ENCODE measurements around the gene QTRT2. TPM values are rescaled to one million over a fixed set of nuclear protein-coding genes. Genes with fewer than 3 reads are reported as not detected.
A peak's percentile ranks its signal among the peaks of the same experiment; 100 is the strongest.

The QTRT2 gene
- total RNA-seq = 10 to 100 TPM in 6 of 8 experiments, 1 to 10 TPM in 2; 9.2 to 33.2 (median 18.6) TPM

GRCh38 chr3:114056130-114057010, at the start of gene QTRT2, which contains the start of gene CCDC191:
QTRT2 (plus strand) TSS chr3:114056737; CDS start chr3:114065258, 8,521 bp downstream.
CCDC191 (minus strand) TSS chr3:114056526; CDS start chr3:114056466, 60 bp downstream.
- ATAC-seq (replicated peaks in 6 of 8) = peak; percentile 95 to 99 (median 99)
- WGBS, 10 experiments = 0 to 7% (median 0%) methylated on average over 1 to 28 of the region's 49 CpGs
- H3K4me1 ChIP-seq (replicated peaks in 1 of 2) = peaks cover 8 to 10% of the 10 kb centered on the region in 2 donors
- in situ Hi-C loops (cut with MboI; ENCODE audit: low pct_unique_long_range_greater_than_20kb in 2 of 9, low sequenced_read_pairs in 9 of 9, unreplicated experiment in 9 of 9) = loop anchor here in 1 of 9 experiments (25.0 kb wide), 1 partner anchor 219 kb away; the partner anchor contains the start of gene GRAMD1C
- H3K27ac ChIP-seq = peak within 1 kb of the TSS in 1 of 2 donors; percentile 68
- peak within 1 kb of the TSS; percentile 59 to 91 (median 86) for H3K4me3 ChIP-seq

GRCh38 chr3:114011059-114011797, 45.3 kb upstream of the QTRT2 start:
- ATAC-seq (replicated peaks in 6 of 8) = no peak
- WGBS, 10 experiments = 56 to 95% (median 81%) methylated on average over 2 of the region's 2 CpGs
- no peak overlapping the region for H3K27ac ChIP-seq
- no peaks in the 10 kb centered on the region for H3K4me1 ChIP-seq (replicated peaks in 1 of 2)
- no peak overlapping the region for H3K4me3 ChIP-seq
- in situ Hi-C loops (cut with MboI; ENCODE audit: low pct_unique_long_range_greater_than_20kb in 2 of 9, low sequenced_read_pairs in 9 of 9, unreplicated experiment in 9 of 9) = no loop called here

GRCh38 chr3:114014211-114014610, 42.3 kb upstream of the QTRT2 start:
- WGBS, 10 experiments = 50 to 92% (median 83%) methylated on average over 1 to 7 of the region's 7 CpGs; no CpG with 5 or more reads in 2 of the 10 experiments
- Histone ChIP-seq H3K4me3 (no peak overlapping the region), H3K27ac (no peak overlapping the region), H3K4me1 (replicated peaks in 1 of 2) (peaks cover 0 to 9% of the 10 kb centered on the region in 2 donors)
- in situ Hi-C loops (cut with MboI; ENCODE audit: low pct_unique_long_range_greater_than_20kb in 2 of 9, low sequenced_read_pairs in 9 of 9, unreplicated experiment in 9 of 9) = no loop called here
- ATAC-seq (replicated peaks in 6 of 8) = no peak

- in situ Hi-C loops (cut with MboI; ENCODE audit: low pct_unique_long_range_greater_than_20kb in 2 of 9, low sequenced_read_pairs in 9 of 9, unreplicated experiment in 9 of 9) = no loop called here
- 83 to 100% (median 87%) methylated on average over 1 to 2 of the region's 2 CpGs; no CpG with 5 or more reads in 2 of the 10 experiments for WGBS, 10 experiments
Observed at GRCh38 chr3:114019486-114019885, 37.1 kb upstream of the QTRT2 start.

GRCh38 chr3:114020907-114021306, 35.6 kb upstream of the QTRT2 start:
- ATAC-seq (replicated peaks in 6 of 8) = no peak
- no peak overlapping the region for H3K27ac ChIP-seq
- in situ Hi-C loops (cut with MboI; ENCODE audit: low pct_unique_long_range_greater_than_20kb in 2 of 9, low sequenced_read_pairs in 9 of 9, unreplicated experiment in 9 of 9) = no loop called here
- WGBS, 10 experiments = 58 to 100% (median 85%) methylated on average over 1 to 2 of the region's 2 CpGs
- H3K4me3 ChIP-seq = no peak overlapping the region
- peaks cover 6 to 14% of the 10 kb centered on the region in 2 donors for H3K4me1 ChIP-seq (replicated peaks in 1 of 2)

More at GRCh38 chr3:114019486-114019885, 37.1 kb upstream of the QTRT2 start:
- H3K27ac ChIP-seq = no peak overlapping the region
- peaks cover 6 to 14% of the 10 kb centered on the region in 2 donors for H3K4me1 ChIP-seq (replicated peaks in 1 of 2)
- ATAC-seq (replicated peaks in 6 of 8) = no peak
- H3K4me3 ChIP-seq = no peak overlapping the region

GRCh38 chr3:114022145-114022802, 34.3 kb upstream of the QTRT2 start:
- in situ Hi-C loops (cut with MboI; ENCODE audit: low pct_unique_long_range_greater_than_20kb in 2 of 9, low sequenced_read_pairs in 9 of 9, unreplicated experiment in 9 of 9) = no loop called here
- H3K27ac ChIP-seq = no peak overlapping the region
- peak in 5 of 8 experiments; percentile 63 to 92 (median 71) for ATAC-seq (replicated peaks in 6 of 8)

GRCh38 chr3:114025451-114025850, 31.1 kb upstream of the QTRT2 start:
- H3K4me1 ChIP-seq (replicated peaks in 1 of 2) = peaks cover 5 to 6% of the 10 kb centered on the region in 2 donors
- H3K4me3 ChIP-seq = no peak overlapping the region
- no peak overlapping the region for H3K27ac ChIP-seq
- ATAC-seq (replicated peaks in 6 of 8) = no peak
- 80 to 100% (median 100%) methylated on average over 1 to 2 of the region's 2 CpGs; no CpG with 5 or more reads in 4 of the 10 experiments for WGBS, 10 experiments
- in situ Hi-C loops (cut with MboI; ENCODE audit: low pct_unique_long_range_greater_than_20kb in 2 of 9, low sequenced_read_pairs in 9 of 9, unreplicated experiment in 9 of 9) = no loop called here

More at GRCh38 chr3:114022145-114022802, 34.3 kb upstream of the QTRT2 start:
- H3K4me1 ChIP-seq (replicated peaks in 1 of 2) = peaks cover 6 to 14% of the 10 kb centered on the region in 2 donors
- H3K4me3 ChIP-seq = no peak overlapping the region
- 8 to 100% (median 49%) methylated on average over 1 to 4 of the region's 4 CpGs for WGBS, 10 experiments

GRCh38 chr3:114026331-114026730, 30.2 kb upstream of the QTRT2 start:
- Histone ChIP-seq H3K4me1 (replicated peaks in 1 of 2) (peaks cover 5 to 6% of the 10 kb centered on the region in 2 donors), H3K4me3 (no peak overlapping the region), H3K27ac (no peak overlapping the region)
- peak in 1 of 8 experiments; percentile 25 for ATAC-seq (replicated peaks in 6 of 8)
- in situ Hi-C loops (cut with MboI; ENCODE audit: low pct_unique_long_range_greater_than_20kb in 2 of 9, low sequenced_read_pairs in 9 of 9, unreplicated experiment in 9 of 9) = no loop called here
- WGBS, 10 experiments = 43 to 100% (median 75%) methylated on average over 1 to 2 of the region's 2 CpGs

GRCh38 chr3:114033721-114034120, 22.8 kb upstream of the QTRT2 start:
- WGBS, 10 experiments = 20 to 83% (median 50%) methylated on average over 1 of the region's 1 CpG; no CpG with 5 or more reads in 4 of the 10 experiments

GRCh38 chr3:114034211-114034610, 22.3 kb upstream of the QTRT2 start:
- in situ Hi-C loops (cut with MboI; ENCODE audit: low pct_unique_long_range_greater_than_20kb in 2 of 9, low sequenced_read_pairs in 9 of 9, unreplicated experiment in 9 of 9) = no loop called here
- Histone ChIP-seq H3K4me3 (no peak overlapping the region), H3K4me1 (replicated peaks in 1 of 2) (no peaks in the 10 kb centered on the region), H3K27ac (no peak overlapping the region)
- ATAC-seq (replicated peaks in 6 of 8) = no peak

More at GRCh38 chr3:114033721-114034120, 22.8 kb upstream of the QTRT2 start:
- no peak for ATAC-seq (replicated peaks in 6 of 8)
- in situ Hi-C loops (cut with MboI; ENCODE audit: low pct_unique_long_range_greater_than_20kb in 2 of 9, low sequenced_read_pairs in 9 of 9, unreplicated experiment in 9 of 9) = no loop called here
- H3K4me1 ChIP-seq (replicated peaks in 1 of 2) = no peaks in the 10 kb centered on the region
- no peak overlapping the region for H3K4me3 ChIP-seq
- H3K27ac ChIP-seq = no peak overlapping the region

- WGBS, 10 experiments = 56 to 100% (median 87%) methylated on average over 1 to 5 of the region's 5 CpGs
- Histone ChIP-seq H3K4me1 (replicated peaks in 1 of 2) (no peaks in the 10 kb centered on the region), H3K27ac (no peak overlapping the region), H3K4me3 (no peak overlapping the region)
- ATAC-seq (replicated peaks in 6 of 8) = no peak
- in situ Hi-C loops (cut with MboI; ENCODE audit: low pct_unique_long_range_greater_than_20kb in 2 of 9, low sequenced_read_pairs in 9 of 9, unreplicated experiment in 9 of 9) = no loop called here
Observed at GRCh38 chr3:114034787-114035545, 21.6 kb upstream of the QTRT2 start.

- ATAC-seq (replicated peaks in 6 of 8) = no peak
- Histone ChIP-seq H3K4me3 (no peak overlapping the region), H3K4me1 (replicated peaks in 1 of 2) (no peaks in the 10 kb centered on the region), H3K27ac (no peak overlapping the region)
- 0 to 100% (median 85%) methylated on average over 1 to 3 of the region's 3 CpGs for WGBS, 10 experiments
- in situ Hi-C loops (cut with MboI; ENCODE audit: low pct_unique_long_range_greater_than_20kb in 2 of 9, low sequenced_read_pairs in 9 of 9, unreplicated experiment in 9 of 9) = no loop called here
Observed at GRCh38 chr3:114035896-114036295, 20.6 kb upstream of the QTRT2 start.

All from motor neuron (in vitro differentiated cells).